ENCODE results near the gene PNPO. TPM values are rescaled to one million over a fixed set of nuclear protein-coding genes. Genes with fewer than 3 reads are reported as not detected.

PNPO gene
- total and polyA plus RNA-seq, 2 experiments from 2014 or later: 20.0 to 44.7 TPM

- Histone ChIP-seq H3K4me3 (no peak overlapping the region), H3K36me3 (ENCODE audit: low read depth) (no peaks in the 10 kb centered on the region), H3K27me3 (replicated peaks; ENCODE audit: insufficient read depth) (no peaks in the 10 kb centered on the region), H3K27ac (no peak overlapping the region), H3K79me2 (ENCODE audit: insufficient read depth) (no peaks in the 10 kb centered on the region), H3K9me2 (ENCODE audit: insufficient read depth) (no peaks in the 10 kb centered on the region), H2AFZ (no peak overlapping the region), H3K9ac (no peak overlapping the region), H3K9me3 (ENCODE audit: low read depth) (no peaks in the 10 kb centered on the region), H4K20me1 (ENCODE audit: insufficient read depth) (no peaks in the 10 kb centered on the region), H3K4me1 (ENCODE audit: insufficient read depth) (peaks cover 23% of the 10 kb centered on the region), H3F3A (ENCODE audit: insufficient read depth) (peaks cover 15% of the 10 kb centered on the region), H3K4me2 (ENCODE audit: unreplicated experiment) (no peak overlapping the region)
- TF ChIP-seq EZH2 (IDR thresholded peaks at IDR 0.05; ENCODE audit: insufficient read depth, poor library complexity, severe bottlenecking) (no peak), EZH2phosphoT487 (IDR thresholded peaks at IDR 0.05; ENCODE audit: insufficient read depth, low read depth) (no peak)
- DNase-seq: no peak
- in situ Hi-C loops (cut with MboI): no loop called here
- WGBS, 2 experiments (ENCODE audit: low coverage in 1 of 2, low lambda C conversion rate in 2 of 2, missing lambda C conversion rate in 2 of 2): 97% methylated on average over 7 of the region's 7 CpGs
These were observed 56.7 kb downstream of the PNPO start for GRCh38 chr17:47998044-47998443.

Other genes starting within 250 kb of the PNPO start
- gene TBKBP1, start 247.4 kb upstream of the PNPO start, total RNA-seq (2014; rRNA removed; shearing (Covaris generic)): 12.3 and 25.8 TPM in 2 replicates
- 1.1 and 1.2 TPM in 2 replicates for gene TBKBP1, start 247.4 kb upstream of the PNPO start, polyA plus RNA-seq (2016; fragmentation: Nextera tagmentation; extraction: Ambion mirVana)
- gene TBX21, start 208.3 kb upstream of the PNPO start, total RNA-seq (2014; rRNA removed; shearing (Covaris generic)): not detected in 2 replicates
- not detected in 2 replicates for gene TBX21, start 208.3 kb upstream of the PNPO start, polyA plus RNA-seq (2016; fragmentation: Nextera tagmentation; extraction: Ambion mirVana)
- 2.5 and 5.0 TPM in 2 replicates for gene OSBPL7, start 119.8 kb upstream of the PNPO start, total RNA-seq (2014; rRNA removed; shearing (Covaris generic))
- 1.4 and 2.0 TPM in 2 replicates for gene OSBPL7, start 119.8 kb upstream of the PNPO start, polyA plus RNA-seq (2016; fragmentation: Nextera tagmentation; extraction: Ambion mirVana)
- 24.8 and 37.3 TPM in 2 replicates for gene MRPL10, start 110.0 kb upstream of the PNPO start, total RNA-seq (2014; rRNA removed; shearing (Covaris generic))
- gene MRPL10, start 110.0 kb upstream of the PNPO start, polyA plus RNA-seq (2016; fragmentation: Nextera tagmentation; extraction: Ambion mirVana): 30.6 and 35.1 TPM in 2 replicates
- not detected in 2 replicates for gene LRRC46, start 109.9 kb upstream of the PNPO start, total RNA-seq (2014; rRNA removed; shearing (Covaris generic))
- gene LRRC46, start 109.9 kb upstream of the PNPO start, polyA plus RNA-seq (2016; fragmentation: Nextera tagmentation; extraction: Ambion mirVana): 0.82 and 0.95 TPM in 2 replicates
- 36.3 and 41.2 TPM in 2 replicates for gene SCRN2, start 100.3 kb upstream of the PNPO start, total RNA-seq (2014; rRNA removed; shearing (Covaris generic))
- 38.6 and 39.5 TPM in 2 replicates for gene SCRN2, start 100.3 kb upstream of the PNPO start, polyA plus RNA-seq (2016; fragmentation: Nextera tagmentation; extraction: Ambion mirVana)
- not detected in 2 replicates for gene SP6, start 90.4 kb upstream of the PNPO start, total RNA-seq (2014; rRNA removed; shearing (Covaris generic))
- gene SP6, start 90.4 kb upstream of the PNPO start, polyA plus RNA-seq (2016; fragmentation: Nextera tagmentation; extraction: Ambion mirVana): not detected in 2 replicates
- 2.5 and 3.2 TPM in 2 replicates for gene SP2, start 45.3 kb upstream of the PNPO start, total RNA-seq (2014; rRNA removed; shearing (Covaris generic))
- gene SP2, start 45.3 kb upstream of the PNPO start, polyA plus RNA-seq (2016; fragmentation: Nextera tagmentation; extraction: Ambion mirVana): 13.6 and 14.2 TPM in 2 replicates
- not detected in 2 replicates for gene PRR15L, start 16.3 kb downstream of the PNPO start, total RNA-seq (2014; rRNA removed; shearing (Covaris generic))
- 0.16 TPM in 1 of 2 replicates, not detected in the other for gene PRR15L, start 16.3 kb downstream of the PNPO start, polyA plus RNA-seq (2016; fragmentation: Nextera tagmentation; extraction: Ambion mirVana)
- 61.7 and 80.8 TPM in 2 replicates for gene CDK5RAP3, start 29.5 kb downstream of the PNPO start, total RNA-seq (2014; rRNA removed; shearing (Covaris generic))
- gene CDK5RAP3, start 29.5 kb downstream of the PNPO start, polyA plus RNA-seq (2016; fragmentation: Nextera tagmentation; extraction: Ambion mirVana): 81.6 and 92.2 TPM in 2 replicates
- 148 and 179 TPM in 2 replicates for gene COPZ2, start 96.2 kb downstream of the PNPO start, total RNA-seq (2014; rRNA removed; shearing (Covaris generic))
- 399 and 401 TPM in 2 replicates for gene COPZ2, start 96.2 kb downstream of the PNPO start, polyA plus RNA-seq (2016; fragmentation: Nextera tagmentation; extraction: Ambion mirVana)
- 65.6 and 66.4 TPM in 2 replicates for gene NFE2L1, start 106.8 kb downstream of the PNPO start, total RNA-seq (2014; rRNA removed; shearing (Covaris generic))
- 28.0 and 31.4 TPM in 2 replicates for gene NFE2L1, start 106.8 kb downstream of the PNPO start, polyA plus RNA-seq (2016; fragmentation: Nextera tagmentation; extraction: Ambion mirVana)
- 53.6 and 67.7 TPM in 2 replicates for gene CBX1, start 159.9 kb downstream of the PNPO start, total RNA-seq (2014; rRNA removed; shearing (Covaris generic))
- 36.8 and 40.0 TPM in 2 replicates for gene CBX1, start 159.9 kb downstream of the PNPO start, polyA plus RNA-seq (2016; fragmentation: Nextera tagmentation; extraction: Ambion mirVana)
- 10.5 and 14.7 TPM in 2 replicates for gene SNX11, start 166.2 kb downstream of the PNPO start, total RNA-seq (2014; rRNA removed; shearing (Covaris generic))
- gene SNX11, start 166.2 kb downstream of the PNPO start, polyA plus RNA-seq (2016; fragmentation: Nextera tagmentation; extraction: Ambion mirVana): 17.5 and 18.0 TPM in 2 replicates